ENCODE measurements around the gene MOK. TPM values are rescaled to one million over a fixed set of nuclear protein-coding genes. Genes with fewer than 3 reads are reported as not detected.

Gene MOK
- total RNA-seq, 1 donor from 2014 or later = 14.2 TPM

DNA sequence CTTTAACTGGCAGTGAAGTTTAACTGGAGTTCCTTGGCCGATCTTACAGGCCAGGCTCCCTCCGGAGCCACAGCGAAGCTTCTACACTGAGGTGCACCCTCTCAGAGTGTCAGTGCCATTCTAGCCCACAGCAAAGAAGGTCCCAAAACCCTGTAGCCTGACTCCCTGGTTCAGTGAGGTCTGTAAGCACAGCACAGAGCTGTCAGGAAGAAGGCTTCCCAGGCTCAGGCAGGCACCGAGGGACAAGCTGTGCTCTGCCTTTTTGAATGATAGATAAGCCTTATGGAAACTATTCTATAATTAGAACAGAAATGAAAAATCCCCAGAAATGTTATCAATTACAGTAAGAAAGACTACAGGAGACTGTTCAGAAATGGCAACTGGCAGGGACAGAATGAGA lies 40.2 kb downstream of the MOK start:
- no peak for TF ChIP-seq POLR2AphosphoS5 (IDR thresholded peaks at IDR 0.05; ENCODE audit: insufficient read depth in 1 of 2, low read depth in 1 of 2)
- no peak for TF ChIP-seq POLR2A (IDR thresholded peaks at IDR 0.05)
- TF ChIP-seq, protein P1, sequence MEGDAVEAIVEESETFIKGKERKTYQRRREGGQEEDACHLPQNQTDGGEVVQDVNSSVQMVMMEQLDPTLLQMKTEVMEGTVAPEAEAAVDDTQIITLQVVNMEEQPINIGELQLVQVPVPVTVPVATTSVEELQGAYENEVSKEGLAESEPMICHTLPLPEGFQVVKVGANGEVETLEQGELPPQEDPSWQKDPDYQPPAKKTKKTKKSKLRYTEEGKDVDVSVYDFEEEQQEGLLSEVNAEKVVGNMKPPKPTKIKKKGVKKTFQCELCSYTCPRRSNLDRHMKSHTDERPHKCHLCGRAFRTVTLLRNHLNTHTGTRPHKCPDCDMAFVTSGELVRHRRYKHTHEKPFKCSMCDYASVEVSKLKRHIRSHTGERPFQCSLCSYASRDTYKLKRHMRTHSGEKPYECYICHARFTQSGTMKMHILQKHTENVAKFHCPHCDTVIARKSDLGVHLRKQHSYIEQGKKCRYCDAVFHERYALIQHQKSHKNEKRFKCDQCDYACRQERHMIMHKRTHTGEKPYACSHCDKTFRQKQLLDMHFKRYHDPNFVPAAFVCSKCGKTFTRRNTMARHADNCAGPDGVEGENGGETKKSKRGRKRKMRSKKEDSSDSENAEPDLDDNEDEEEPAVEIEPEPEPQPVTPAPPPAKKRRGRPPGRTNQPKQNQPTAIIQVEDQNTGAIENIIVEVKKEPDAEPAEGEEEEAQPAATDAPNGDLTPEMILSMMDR (IDR thresholded peaks at IDR 0.05) = no peak
- H3K27me3 ChIP-seq = no peaks in the 10 kb centered on the region
- H3K36me3 ChIP-seq = no peaks in the 10 kb centered on the region
- H3K4me1 ChIP-seq = no peaks in the 10 kb centered on the region
- H3K4me3 ChIP-seq = no peak overlapping the region
- H3K27ac ChIP-seq = no peak overlapping the region
- DNase-seq (ENCODE audit: extremely low spot score in 2 of 2) = no peak
- intact Hi-C loops (cut with DNase I) = no loop called here
- no peaks in the 10 kb centered on the region for H3K9me3 ChIP-seq

DNA sequence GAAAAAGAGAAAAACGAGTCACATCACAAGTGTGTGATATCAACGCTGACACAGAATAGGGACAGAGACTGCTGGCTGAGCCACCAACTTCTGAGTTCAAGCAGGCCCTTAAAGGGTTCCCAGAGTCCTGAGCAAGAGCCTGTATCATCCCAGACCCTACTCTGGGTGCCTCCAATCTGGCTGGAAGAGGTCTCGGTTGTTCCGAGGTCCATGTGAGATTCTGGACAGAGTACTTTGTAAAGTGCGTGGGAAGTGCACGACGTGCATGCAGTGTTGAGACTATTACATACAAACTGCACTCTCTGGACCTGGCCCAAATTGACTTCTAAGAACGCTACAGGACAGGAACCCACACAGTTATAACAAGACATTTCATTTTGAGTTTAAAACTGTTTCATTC lies 40.6 kb downstream of the MOK start:
- H3K27ac ChIP-seq = no peak overlapping the region
- no peaks in the 10 kb centered on the region for H3K27me3 ChIP-seq
- no peak for DNase-seq (ENCODE audit: extremely low spot score in 2 of 2)
- TF ChIP-seq POLR2A (IDR thresholded peaks at IDR 0.05) (no peak), POLR2AphosphoS5 (IDR thresholded peaks at IDR 0.05; ENCODE audit: insufficient read depth in 1 of 2, low read depth in 1 of 2) (no peak)
- TF ChIP-seq, protein P1 (IDR thresholded peaks at IDR 0.05) = no peak
- no peaks in the 10 kb centered on the region for H3K4me1 ChIP-seq
- H3K36me3 ChIP-seq = no peaks in the 10 kb centered on the region
- intact Hi-C loops (cut with DNase I) = no loop called here
- no peak overlapping the region for H3K4me3 ChIP-seq
- H3K9me3 ChIP-seq = no peaks in the 10 kb centered on the region

DNA sequence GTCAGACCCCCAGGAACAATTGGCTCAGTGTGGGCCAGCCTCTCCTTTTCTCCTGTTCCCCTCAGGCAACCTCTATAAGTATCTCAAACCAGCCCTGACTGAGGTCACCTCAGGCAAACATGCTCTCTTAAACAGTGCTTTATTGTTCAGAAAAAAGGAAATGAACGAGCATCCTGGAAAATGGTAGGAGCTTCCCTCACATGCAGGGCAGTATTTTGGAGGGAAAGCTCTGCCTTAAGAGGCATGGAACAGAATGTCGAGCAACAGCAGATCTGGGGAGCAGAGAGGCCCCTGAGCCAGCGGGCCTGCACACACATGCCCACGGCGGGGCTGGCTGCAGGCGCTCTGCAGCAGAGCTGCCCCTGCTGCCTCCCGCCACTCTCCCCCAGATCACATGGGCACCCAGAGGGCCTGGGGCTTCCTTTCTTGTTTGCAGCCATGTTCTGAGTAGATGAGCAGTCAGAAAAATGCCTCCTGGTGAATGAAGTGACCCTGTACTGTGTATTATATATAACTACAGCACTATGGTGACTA lies 42.0 kb downstream of the MOK start:
- Histone ChIP-seq H3K4me1 (no peaks in the 10 kb centered on the region), H3K9me3 (no peaks in the 10 kb centered on the region), H3K27me3 (no peaks in the 10 kb centered on the region), H3K36me3 (no peaks in the 10 kb centered on the region), H3K4me3 (no peak overlapping the region), H3K27ac (no peak overlapping the region)
- TF ChIP-seq, protein P1 (IDR thresholded peaks at IDR 0.05) = no peak
- TF ChIP-seq POLR2A (IDR thresholded peaks at IDR 0.05) (no peak), POLR2AphosphoS5 (IDR thresholded peaks at IDR 0.05; ENCODE audit: insufficient read depth in 1 of 2, low read depth in 1 of 2) (no peak)
- no peak for DNase-seq (ENCODE audit: extremely low spot score in 2 of 2)
- intact Hi-C loops (cut with DNase I) = no loop called here

DNA sequence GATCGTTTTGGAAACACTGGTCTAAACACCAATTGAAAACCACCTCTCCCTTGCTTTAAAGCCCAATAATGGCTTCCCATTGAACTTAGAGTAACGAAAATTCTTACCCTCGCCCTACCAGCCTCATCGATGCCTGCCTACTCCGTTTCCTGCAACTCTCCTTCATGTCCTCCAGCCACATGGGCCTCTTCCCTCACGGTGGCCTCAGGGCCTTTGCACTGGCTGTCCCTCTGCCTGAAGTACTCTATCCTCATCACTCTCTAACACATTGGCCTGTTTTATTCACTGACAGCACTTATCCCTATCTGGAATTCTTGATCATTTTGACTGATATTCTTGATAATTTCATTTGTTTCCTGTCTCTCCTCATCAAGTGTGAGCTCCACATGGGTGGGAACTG lies 46.8 kb downstream of the MOK start:
- no peaks in the 10 kb centered on the region for H3K27me3 ChIP-seq
- H3K9me3 ChIP-seq = no peaks in the 10 kb centered on the region
- intact Hi-C loops (cut with DNase I) = no loop called here
- H3K4me3 ChIP-seq = no peak overlapping the region
- no peak for DNase-seq (ENCODE audit: extremely low spot score in 2 of 2)
- no peak overlapping the region for H3K27ac ChIP-seq
- no peaks in the 10 kb centered on the region for H3K36me3 ChIP-seq
- peaks cover 9% of the 10 kb centered on the region for H3K4me1 ChIP-seq
- TF ChIP-seq, protein P1 (IDR thresholded peaks at IDR 0.05) = no peak
- no peak for TF ChIP-seq POLR2A (IDR thresholded peaks at IDR 0.05)
- no peak for TF ChIP-seq POLR2AphosphoS5 (IDR thresholded peaks at IDR 0.05; ENCODE audit: insufficient read depth in 1 of 2, low read depth in 1 of 2)

DNA sequence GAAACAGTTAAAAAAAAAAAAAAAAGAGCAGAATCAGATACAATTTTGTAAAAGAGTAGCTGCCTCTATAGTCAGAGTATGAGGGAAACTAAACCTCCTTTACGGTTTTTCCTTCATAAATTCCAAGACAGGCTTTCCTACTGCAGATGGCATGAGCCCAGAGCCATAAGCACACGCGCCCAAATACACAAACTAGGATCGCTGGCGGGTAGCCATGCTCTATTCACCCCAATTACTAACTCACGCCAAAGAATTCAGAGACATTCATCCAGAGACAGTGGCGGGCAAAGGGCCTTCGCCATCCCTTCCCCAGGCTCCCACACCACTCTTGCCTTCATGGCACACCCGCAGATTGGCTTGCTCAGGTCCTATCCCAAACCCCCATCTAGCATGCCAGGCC lies 48.2 kb downstream of the MOK start:
- DNase-seq (ENCODE audit: extremely low spot score in 2 of 2) = no peak
- TF ChIP-seq POLR2AphosphoS5 (IDR thresholded peaks at IDR 0.05; ENCODE audit: insufficient read depth in 1 of 2, low read depth in 1 of 2) = no peak
- TF ChIP-seq POLR2A (IDR thresholded peaks at IDR 0.05) = no peak
- TF ChIP-seq, protein P1 (IDR thresholded peaks at IDR 0.05) = no peak
- no peaks in the 10 kb centered on the region for H3K9me3 ChIP-seq
- H3K27ac ChIP-seq = no peak overlapping the region
- peaks cover 9% of the 10 kb centered on the region for H3K4me1 ChIP-seq
- no peaks in the 10 kb centered on the region for H3K36me3 ChIP-seq
- no peaks in the 10 kb centered on the region for H3K27me3 ChIP-seq
- intact Hi-C loops (cut with DNase I) = no loop called here
- no peak overlapping the region for H3K4me3 ChIP-seq

Data from vagina (tissue), 2 donors.